KMS-11 (cell line): ENCODE results near the gene TBK1.

ENCODE experiments used
- H2AFZ ChIP-seq: fragments of 200-600 bp; sonication (generic); 2 replicates; pipeline ENCODE4 v1.6.1; 2016; ENCODE audit warnings: antibody characterized with exemption, mixed run types, low read depth
- H3K27ac ChIP-seq: fragments of 200-600 bp; sonication (generic); 2 replicates; pipeline ENCODE4 v1.6.1; 2016; ENCODE audit warnings: mild to moderate bottlenecking, mixed run types
- H3K27me3 ChIP-seq: fragments of 200-600 bp; sonication (generic); 2 replicates; pipeline ENCODE4 v1.6.1; 2017; ENCODE audit warnings: mild to moderate bottlenecking, low read depth, mixed run types, moderate library complexity; ENCODE audit not compliant: insufficient read depth
- H3K36me3 ChIP-seq: fragments of 200-600 bp; sonication (generic); 2 replicates; pipeline ENCODE4 v1.6.1; 2017; ENCODE audit warnings: mild to moderate bottlenecking, mixed run types; ENCODE audit not compliant: insufficient read depth
- H3K4me1 ChIP-seq: fragments of 200-600 bp; sonication (generic); 2 replicates; pipeline ENCODE4 v1.6.1; 2016; ENCODE audit warnings: mild to moderate bottlenecking, low read depth, mixed run types; ENCODE audit not compliant: poor library complexity, severe bottlenecking
- H3K4me2 ChIP-seq: fragments of 200-600 bp; sonication (generic); 2 replicates; pipeline ENCODE4 v1.7.0; 2016; ENCODE audit warnings: mild to moderate bottlenecking, mixed run types
- H3K4me3 ChIP-seq: fragments of 200-600 bp; sonication (generic); IDR thresholded peaks from 2 replicates; pipeline ENCODE4 v1.6.1; 2017; ENCODE audit warnings: low read depth, low read length, mixed read lengths; ENCODE audit not compliant: insufficient read depth
- H3K79me2 ChIP-seq: fragments of 200-600 bp; sonication (generic); 2 replicates; pipeline ENCODE4 v1.6.1; 2016; ENCODE audit warnings: low read depth, mixed run types; ENCODE audit not compliant: insufficient read depth
- H3K9ac ChIP-seq: fragments of 200-600 bp; sonication (generic); 2 replicates; pipeline ENCODE4 v1.6.1; 2016; ENCODE audit warnings: mild to moderate bottlenecking, mixed run types
- H4K20me1 ChIP-seq: fragments of 200-600 bp; sonication (generic); 2 replicates; pipeline ENCODE4 v1.6.1; 2016; ENCODE audit warnings: mild to moderate bottlenecking, mixed run types; ENCODE audit not compliant: insufficient read depth
- TF ChIP-seq, protein P1 (sequence below): fragments of 200-600 bp; sonication (generic); conservative IDR thresholded peaks from 2 replicates; pipeline ENCODE4 v1.6.1; 2017; ENCODE audit warnings: low read depth, mild to moderate bottlenecking, antibody characterized with exemption, low read length, moderate library complexity, mixed read lengths

The TBK1 gene

DNA sequence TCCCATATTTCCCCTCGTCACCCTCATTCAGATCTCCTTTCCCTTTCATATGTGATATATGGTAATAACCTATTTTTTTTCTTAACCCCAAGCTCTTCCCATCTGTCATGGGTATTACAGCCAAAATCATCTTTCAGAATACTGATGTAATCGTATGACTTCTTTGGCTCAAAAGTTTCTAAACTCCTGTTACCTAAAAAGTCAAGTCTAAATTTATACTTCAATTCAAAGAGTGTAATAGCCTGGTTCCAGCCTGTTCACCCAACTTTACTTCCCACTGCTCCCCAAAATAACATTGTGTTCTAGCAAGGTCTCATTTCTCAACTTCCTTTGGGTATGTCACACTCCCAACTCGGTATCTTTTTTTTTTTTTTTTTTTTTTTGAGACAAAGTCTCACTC lies 48.5 kb downstream of the TBK1 start:
- Histone ChIP-seq H3K4me2 (no peak overlapping the region), H3K9ac (no peak overlapping the region), H3K36me3 (no peaks in the 10 kb centered on the region; the same call in 1 of the 2 replicates), H3K4me3 (no peak overlapping the region), H2AFZ (no peak overlapping the region), H3K4me1 (no peaks in the 10 kb centered on the region), H3K27ac (no peak overlapping the region), H3K79me2 (no peaks in the 10 kb centered on the region), H3K27me3 (no peaks in the 10 kb centered on the region), H4K20me1 (no peaks in the 10 kb centered on the region)
- TF ChIP-seq, protein P1, sequence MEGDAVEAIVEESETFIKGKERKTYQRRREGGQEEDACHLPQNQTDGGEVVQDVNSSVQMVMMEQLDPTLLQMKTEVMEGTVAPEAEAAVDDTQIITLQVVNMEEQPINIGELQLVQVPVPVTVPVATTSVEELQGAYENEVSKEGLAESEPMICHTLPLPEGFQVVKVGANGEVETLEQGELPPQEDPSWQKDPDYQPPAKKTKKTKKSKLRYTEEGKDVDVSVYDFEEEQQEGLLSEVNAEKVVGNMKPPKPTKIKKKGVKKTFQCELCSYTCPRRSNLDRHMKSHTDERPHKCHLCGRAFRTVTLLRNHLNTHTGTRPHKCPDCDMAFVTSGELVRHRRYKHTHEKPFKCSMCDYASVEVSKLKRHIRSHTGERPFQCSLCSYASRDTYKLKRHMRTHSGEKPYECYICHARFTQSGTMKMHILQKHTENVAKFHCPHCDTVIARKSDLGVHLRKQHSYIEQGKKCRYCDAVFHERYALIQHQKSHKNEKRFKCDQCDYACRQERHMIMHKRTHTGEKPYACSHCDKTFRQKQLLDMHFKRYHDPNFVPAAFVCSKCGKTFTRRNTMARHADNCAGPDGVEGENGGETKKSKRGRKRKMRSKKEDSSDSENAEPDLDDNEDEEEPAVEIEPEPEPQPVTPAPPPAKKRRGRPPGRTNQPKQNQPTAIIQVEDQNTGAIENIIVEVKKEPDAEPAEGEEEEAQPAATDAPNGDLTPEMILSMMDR, result no peak

DNA sequence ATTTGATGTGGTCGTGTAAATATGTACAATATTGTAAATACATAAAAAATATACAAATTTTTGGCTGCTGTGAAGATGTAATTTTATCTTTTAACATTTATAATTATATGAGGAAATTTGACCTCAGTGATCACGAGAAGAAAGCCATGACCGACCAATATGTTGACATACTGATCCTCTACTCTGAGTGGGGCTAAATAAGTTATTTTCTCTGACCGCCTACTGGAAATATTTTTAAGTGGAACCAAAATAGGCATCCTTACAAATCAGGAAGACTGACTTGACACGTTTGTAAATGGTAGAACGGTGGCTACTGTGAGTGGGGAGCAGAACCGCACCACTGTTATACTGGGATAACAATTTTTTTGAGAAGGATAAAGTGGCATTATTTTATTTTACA lies 49.6 kb downstream of the TBK1 start:
- Histone ChIP-seq H2AFZ (no peak overlapping the region), H3K4me3 (no peak overlapping the region), H3K4me1 (no peaks in the 10 kb centered on the region), H3K9ac (no peak overlapping the region), H3K27me3 (no peaks in the 10 kb centered on the region), H3K4me2 (no peak overlapping the region), H4K20me1 (no peaks in the 10 kb centered on the region), H3K27ac (no peak overlapping the region), H3K36me3 (no peaks in the 10 kb centered on the region; the same call in 1 of the 2 replicates), H3K79me2 (no peaks in the 10 kb centered on the region)
- TF ChIP-seq, protein P1, result no peak

DNA sequence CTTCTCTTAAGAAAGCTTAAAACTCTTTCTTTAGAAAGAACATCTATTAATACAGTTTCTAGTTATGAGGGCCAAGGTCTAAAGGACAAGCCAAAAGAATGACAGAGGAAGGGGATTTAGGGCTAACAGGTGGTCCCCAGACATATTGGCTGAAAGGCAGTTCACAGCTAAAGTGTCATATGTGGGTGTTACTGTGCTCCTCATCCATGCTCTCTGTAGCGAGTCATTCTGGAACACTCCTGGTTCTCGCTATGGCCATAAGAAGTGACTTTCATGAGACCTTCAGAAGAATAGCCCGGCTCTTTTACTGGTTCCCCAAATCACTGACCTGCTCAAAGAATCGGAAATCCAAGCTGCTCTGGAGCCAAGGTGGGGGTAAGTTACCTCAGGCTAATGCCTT lies 55.0 kb downstream of the TBK1 start:
- Histone ChIP-seq H3K4me1 (no peaks in the 10 kb centered on the region), H3K9ac (no peak overlapping the region), H3K4me3 (no peak overlapping the region), H4K20me1 (no peaks in the 10 kb centered on the region), H3K36me3 (no peaks in the 10 kb centered on the region), H3K27me3 (no peaks in the 10 kb centered on the region), H3K27ac (no peak overlapping the region), H3K4me2 (no peak overlapping the region), H2AFZ (no peak overlapping the region), H3K79me2 (no peaks in the 10 kb centered on the region)
- TF ChIP-seq, protein P1, result no peak

DNA sequence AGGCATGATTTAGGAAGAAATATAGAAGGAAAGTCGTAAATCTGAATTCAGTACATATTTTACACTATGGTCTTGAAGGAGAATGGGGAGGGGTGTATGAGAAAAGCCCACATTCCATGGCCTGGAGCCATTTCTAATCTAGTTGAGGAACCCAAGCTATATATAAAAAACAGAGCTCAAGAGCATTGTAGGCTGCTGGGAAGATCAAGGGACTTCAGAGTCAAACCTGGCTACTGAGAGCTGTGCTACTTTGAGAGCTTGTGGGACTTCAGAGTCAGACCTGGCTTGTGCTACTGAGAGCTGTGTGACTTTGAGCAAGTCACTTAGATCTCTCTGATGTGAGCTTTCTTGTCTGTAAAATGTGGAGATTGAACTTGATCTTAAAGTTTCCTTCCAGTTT lies 58.7 kb downstream of the TBK1 start:
- Histone ChIP-seq H3K27ac (no peak overlapping the region), H3K79me2 (no peaks in the 10 kb centered on the region), H3K27me3 (no peaks in the 10 kb centered on the region), H3K4me2 (no peak overlapping the region), H3K9ac (no peak overlapping the region), H2AFZ (no peak overlapping the region), H3K36me3 (no peaks in the 10 kb centered on the region), H4K20me1 (no peaks in the 10 kb centered on the region), H3K4me3 (no peak overlapping the region), H3K4me1 (no peaks in the 10 kb centered on the region)
- TF ChIP-seq, protein P1, result no peak
